ENCODE data around the gene UBE2D3.

GRCh38 chr4:102791318-102791835 lies 36.0 kb downstream of the UBE2D3 start:
- no peak for TF ChIP-seq CTCF (IDR thresholded peaks at IDR 0.05)
- TF ChIP-seq POLR2A (IDR thresholded peaks at IDR 0.05): no peak
- TF ChIP-seq POLR2AphosphoS5 (IDR thresholded peaks at IDR 0.05): no peak

Measured in gastroesophageal sphincter (tissue), 3 donors.